ENCODE measurements around the gene TLCD5.

TLCD5 gene

DNA sequence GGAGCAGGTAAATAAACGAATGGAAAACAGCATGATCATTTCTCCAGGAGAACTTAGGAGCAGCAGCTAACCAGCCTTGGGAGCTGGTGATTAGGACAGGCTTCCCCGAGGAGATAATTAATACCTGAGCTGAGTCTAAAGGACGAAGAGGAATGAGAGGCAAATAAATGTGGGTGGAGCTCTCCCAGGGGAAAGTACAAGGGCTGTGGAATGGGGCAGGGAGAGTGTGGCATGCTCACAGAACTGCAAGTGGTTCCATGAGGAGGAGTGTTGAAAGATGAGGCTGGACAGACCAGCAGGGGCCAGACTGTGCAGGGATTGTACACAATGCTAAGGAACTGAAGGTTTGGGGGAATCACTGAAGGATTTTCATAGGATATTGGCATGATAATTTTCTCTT is 14.2 kb upstream of the TLCD5 start:
- no peak for DNase-seq

GRCh38 chr11:120314861-120315260 is 10.2 kb upstream of the TLCD5 start:
- DNase-seq, result no peak

DNA sequence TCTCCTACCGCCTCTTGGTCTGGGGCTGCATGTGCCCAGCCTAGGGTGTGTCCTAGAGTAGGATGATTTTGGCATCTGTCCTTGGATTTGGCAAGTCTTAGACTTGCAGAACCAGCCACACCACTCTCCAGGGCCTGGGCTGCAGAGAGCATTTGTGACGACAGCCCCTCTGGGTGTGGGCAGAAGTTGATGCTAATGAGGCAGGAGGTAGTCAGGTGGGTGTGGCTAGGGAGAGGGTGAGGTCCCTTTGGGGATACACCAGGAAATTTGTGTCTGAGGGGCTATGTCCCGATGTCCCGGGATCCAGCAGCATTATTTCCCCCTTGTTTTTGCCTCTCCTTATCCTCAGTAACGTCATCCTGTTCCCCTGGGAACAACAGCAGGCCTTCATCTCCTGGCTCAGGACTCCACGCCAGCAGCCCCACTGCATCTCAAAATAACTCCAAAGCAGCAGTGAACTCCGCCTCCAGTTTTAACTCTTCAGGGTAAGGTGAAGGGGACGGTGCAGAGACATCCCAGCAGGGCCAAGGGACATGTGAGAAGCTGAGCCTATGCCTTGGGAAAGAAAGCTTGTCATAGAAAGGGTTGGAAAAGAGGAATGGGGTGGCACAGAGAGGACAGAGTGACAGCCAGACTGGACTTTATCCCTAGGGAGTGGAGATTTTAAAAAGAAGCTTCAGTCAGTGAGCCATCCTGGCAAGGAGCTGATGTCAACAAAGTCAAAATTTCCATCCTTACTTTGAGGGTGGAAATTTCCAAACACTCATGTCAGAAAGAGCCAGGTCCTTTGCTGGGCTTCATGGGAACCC is 8.0 kb upstream of the TLCD5 start:
- DNase-seq, result no peak

DNA sequence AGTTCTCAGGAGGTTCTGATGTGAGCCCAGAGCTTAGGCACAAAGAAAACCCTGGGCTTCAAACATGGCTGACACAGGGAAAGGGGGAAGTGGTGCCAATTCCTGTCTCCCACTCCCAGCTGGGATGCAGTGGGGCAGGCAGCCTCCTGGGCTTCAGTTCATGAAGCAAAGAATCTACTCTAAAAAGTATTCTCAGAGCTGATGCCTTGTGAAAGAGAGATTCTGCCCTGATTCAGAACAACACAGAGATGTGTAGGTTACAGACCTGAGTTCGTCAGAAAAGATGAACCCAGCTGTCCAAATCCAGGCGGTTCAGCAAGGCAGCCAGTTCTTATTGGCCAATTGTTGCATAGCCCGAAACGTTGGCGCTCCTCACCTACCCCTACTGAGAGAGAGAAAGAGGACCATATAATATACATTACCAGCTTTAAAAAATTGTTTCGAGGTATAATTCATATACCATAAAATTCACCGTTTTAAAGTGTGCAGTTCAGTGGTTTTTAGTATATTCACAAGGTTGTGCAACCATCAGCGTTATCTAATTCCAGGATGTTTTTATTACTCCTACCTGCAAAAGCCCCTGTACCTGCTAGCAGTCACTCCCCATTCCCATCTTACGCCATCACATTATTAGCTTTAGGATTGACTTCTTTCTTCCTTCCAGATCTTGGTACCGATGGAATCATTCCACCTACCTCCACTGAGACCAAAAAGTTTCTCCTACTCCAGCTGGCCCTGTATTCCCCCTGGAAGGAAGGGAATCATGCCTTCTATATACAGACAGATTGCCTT is 7.2 kb upstream of the TLCD5 start:
- no peak for DNase-seq

DNA sequence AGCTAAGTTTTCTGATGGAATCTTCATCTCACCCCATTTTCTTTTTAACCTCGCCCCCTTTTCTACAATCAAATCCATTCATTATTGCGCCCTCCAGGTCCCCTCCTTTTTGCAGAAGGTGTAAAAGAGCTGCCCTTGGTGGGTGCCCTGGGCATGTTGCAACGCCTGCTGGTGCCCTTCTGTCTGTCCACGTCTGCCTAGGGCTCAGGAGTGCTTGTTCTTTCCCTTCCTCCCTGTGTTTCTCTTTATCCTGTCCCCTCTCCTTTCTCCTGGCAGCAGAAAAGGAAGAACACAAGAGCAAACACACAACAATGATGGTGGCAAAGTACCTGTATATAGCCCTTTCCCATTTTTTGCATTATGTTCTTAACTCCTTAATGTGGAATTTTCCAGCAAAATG is 6.2 kb upstream of the TLCD5 start:
- no peak for DNase-seq

GRCh38 chr11:120326228-120326627 is 1.1 kb downstream of the TLCD5 start:
- no peak for DNase-seq

GRCh38 chr11:120326845-120327281 is 1.8 kb downstream of the TLCD5 start:
- no peak for DNase-seq

GRCh38 chr11:120327311-120327710 is 2.2 kb downstream of the TLCD5 start:
- DNase-seq, result no peak

DNA sequence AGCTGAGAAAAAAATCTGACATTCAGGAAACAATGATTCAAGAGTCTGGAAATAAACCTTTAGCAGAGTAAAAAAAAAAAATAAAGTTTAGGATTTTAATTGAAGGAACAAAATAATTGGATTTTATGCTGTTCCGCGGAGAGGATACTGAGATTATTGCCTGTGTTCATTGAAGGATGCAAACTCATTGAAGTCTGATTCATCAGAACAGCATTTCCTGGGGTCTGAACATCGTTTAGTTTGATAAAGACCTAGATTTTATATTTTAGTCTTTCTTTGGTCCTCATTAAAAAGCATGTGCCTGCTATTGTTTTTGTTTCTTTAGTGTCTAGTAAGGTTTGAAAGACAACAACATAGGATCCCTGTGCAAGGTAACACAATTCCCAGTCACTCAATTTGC is 4.5 kb downstream of the TLCD5 start:
- no peak for DNase-seq

- no peak for DNase-seq
Observed at GRCh38 chr11:120330045-120330444, 4.9 kb downstream of the TLCD5 start.

- no peak for DNase-seq
Observed at GRCh38 chr11:120331301-120331996, 6.3 kb downstream of the TLCD5 start.

DNA sequence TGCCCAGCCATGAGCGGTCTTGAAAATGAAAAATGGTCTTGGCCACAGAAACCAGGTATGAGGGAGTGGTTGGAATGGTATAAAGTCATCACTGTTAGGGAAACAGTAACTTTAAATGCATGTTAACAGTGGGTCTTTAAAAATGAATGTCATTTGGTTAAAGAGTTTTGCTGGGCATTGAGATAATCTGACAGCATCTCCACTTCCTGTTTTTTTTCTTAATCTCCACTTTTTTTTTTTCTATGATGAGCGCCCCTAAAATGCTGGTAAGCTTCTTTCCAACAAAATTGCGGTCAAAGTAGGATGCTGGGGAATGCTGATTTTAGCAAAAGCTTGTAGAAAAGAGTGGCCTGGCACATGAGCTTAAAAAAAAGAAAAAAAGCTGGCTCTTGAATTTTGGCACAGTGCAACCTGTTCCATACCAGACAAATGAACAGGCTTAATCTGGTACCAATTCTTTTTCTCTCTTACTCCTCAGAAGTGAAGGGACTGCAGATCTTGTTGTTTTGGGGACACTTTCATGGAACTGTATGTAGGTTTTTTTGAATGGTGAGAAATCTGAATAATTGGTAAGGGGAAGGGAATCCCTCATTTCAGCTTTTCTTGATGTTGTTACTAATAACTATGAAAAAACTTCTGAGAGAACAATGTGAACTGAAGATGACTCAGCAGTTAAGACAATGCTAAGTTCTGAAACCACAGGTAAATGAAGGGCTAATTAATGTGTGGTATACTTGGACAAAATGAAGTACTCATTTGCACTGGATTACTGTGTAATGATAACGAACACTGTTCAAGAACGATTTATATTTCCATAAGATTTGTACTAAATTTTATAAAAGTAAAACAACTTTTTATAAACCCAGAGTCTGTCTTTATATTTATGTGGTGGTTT is 8.0 kb downstream of the TLCD5 start:
- DNase-seq, result no peak

GRCh38 chr11:120333801-120334200 is 8.7 kb downstream of the TLCD5 start:
- DNase-seq, result no peak

DNA sequence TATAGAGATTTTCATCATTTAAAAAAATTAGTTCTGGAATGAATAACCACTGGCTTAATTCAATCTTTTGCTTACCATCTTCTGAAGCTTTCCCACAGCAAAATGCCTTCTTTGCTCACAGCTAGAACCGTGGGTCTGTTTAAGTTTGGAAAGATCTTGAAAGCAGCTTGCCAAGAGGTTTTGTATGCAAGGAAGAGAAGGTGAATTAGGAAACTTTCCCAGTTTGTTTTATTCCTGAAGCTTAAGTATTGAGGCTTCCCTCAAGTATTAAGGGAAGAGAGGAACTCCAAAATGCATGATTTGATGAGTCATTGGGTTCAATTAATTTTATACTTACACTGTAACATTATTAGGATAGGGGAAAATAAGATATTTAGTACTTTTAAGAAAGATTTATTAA is 9.2 kb downstream of the TLCD5 start:
- DNase-seq, result no peak

DNA sequence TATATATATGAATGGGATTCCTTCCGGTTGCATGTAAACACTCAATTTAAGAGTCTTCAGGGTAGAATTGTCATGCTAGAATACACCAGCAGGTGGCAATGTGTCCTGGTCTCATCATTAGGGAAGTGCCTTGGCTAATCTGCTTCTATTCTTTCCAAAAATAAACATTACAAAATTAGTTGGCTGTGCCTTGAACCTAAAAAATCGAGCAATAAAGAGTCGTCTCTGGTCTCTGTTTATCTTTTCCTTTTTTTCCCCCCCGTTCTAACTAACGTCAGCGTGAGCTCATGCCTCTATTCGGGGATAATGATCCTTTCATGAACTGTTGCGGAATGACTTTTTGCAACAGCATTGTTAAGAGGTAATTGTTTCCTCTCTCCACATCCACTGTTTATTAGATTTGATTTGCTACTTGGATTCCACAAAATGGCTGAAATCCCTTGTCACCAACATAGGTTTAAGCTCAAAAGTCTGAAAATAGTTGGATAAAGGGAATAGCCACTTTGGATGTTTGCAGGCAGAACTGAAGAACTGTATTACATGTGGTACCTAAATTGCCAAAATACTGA is 9.9 kb downstream of the TLCD5 start:
- DNase-seq, result peak; percentile 20

GRCh38 chr11:120335556-120335907 is 10.4 kb downstream of the TLCD5 start:
- peak; percentile 7 for DNase-seq

- peak; percentile 78 for DNase-seq
Observed at GRCh38 chr11:120335908-120336640, 11.0 kb downstream of the TLCD5 start, which contains the start of gene ARHGEF12. ARHGEF12 (plus strand) TSS chr11:120336413; CDS start chr11:120337244, 831 bp downstream.

GRCh38 chr11:120336641-120337354 is 11.7 kb downstream of the TLCD5 start:
- no peak for DNase-seq

DNA sequence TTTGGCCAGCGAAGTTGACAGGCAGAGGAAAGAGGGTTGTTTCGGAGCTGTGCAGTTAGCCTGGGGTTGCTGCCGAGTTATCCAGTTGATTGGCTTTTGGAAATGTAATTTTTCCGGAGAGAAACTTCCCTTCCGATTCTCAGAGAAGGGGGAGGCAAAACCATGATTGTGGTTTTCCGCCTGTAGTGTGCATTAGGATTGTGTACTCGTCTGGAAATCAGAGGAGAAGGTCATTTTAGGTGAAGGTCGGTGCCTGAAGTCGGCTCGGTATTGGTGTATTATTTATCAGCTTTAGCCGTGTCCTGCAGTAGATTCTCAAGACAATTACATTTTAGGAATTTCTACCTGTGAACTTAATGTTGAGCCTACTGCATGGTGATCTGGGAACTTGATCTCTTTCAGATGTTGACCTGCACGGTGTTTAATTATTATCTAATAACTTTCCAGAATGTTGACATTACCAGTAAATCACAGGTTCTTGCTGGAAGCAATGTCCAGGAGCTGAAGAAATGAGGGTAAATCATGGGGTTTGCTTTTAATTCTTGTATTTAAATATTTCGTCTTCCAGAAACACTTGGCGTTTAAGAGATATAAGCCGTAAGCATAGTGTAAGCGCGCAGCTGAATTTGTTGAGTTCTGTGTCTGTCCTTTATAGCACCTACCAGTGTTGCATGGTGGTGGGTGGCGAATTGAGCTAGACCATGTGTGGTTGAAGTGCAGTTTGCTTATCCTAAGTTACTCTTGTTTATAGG is 12.4 kb downstream of the TLCD5 start:
- no peak for DNase-seq
